HG03135 (cell line): ENCODE measurements around the gene RMDN2.
"Not testable (repeated sequence)": the region's sequence is repeated elsewhere in the genome, so short reads cannot be mapped to it uniquely, and the experiment has no call there.

ENCODE experiments used
- ATAC-seq: cut with Tn5 transposase; IDR thresholded peaks from one replicate; pipeline ENCODE4 v1.9.1; 2021; ENCODE audit warnings: mild to moderate bottlenecking, moderate library complexity; ENCODE audit not compliant: unreplicated experiment

RMDN2 gene

GRCh38 chr2:37928377-37928776 lies 3.3 kb downstream of the RMDN2 start:
- no peak for ATAC-seq

GRCh38 chr2:37930392-37930791 lies 5.3 kb downstream of the RMDN2 start:
- ATAC-seq, result not testable (repeated sequence)

GRCh38 chr2:37932873-37933272 lies 7.8 kb downstream of the RMDN2 start:
- ATAC-seq, result not testable (repeated sequence)

GRCh38 chr2:37934591-37935513 lies 9.8 kb downstream of the RMDN2 start:
- peak; percentile 94 for ATAC-seq

- ATAC-seq, result not testable (repeated sequence)
Observed at GRCh38 chr2:37937568-37937967, 12.5 kb downstream of the RMDN2 start.

- ATAC-seq, result not testable (repeated sequence)
Observed at GRCh38 chr2:37941267-37941666, 16.2 kb downstream of the RMDN2 start.

GRCh38 chr2:37944268-37944667 lies 19.2 kb downstream of the RMDN2 start:
- ATAC-seq, result no peak

- ATAC-seq, result no peak
Observed at GRCh38 chr2:37947306-37947705, 22.2 kb downstream of the RMDN2 start.

- not testable (repeated sequence) for ATAC-seq
Observed at GRCh38 chr2:37962018-37962739, 37.1 kb downstream of the RMDN2 start.

GRCh38 chr2:37962740-37963121 lies 37.6 kb downstream of the RMDN2 start:
- not testable (repeated sequence) for ATAC-seq

GRCh38 chr2:37963901-37964300 lies 38.8 kb downstream of the RMDN2 start:
- not testable (repeated sequence) for ATAC-seq

- no peak for ATAC-seq
Observed at GRCh38 chr2:37966326-37966725, 41.2 kb downstream of the RMDN2 start.

- ATAC-seq, result no peak
Observed at GRCh38 chr2:37969731-37970130, 44.6 kb downstream of the RMDN2 start.

- no peak for ATAC-seq
Observed at GRCh38 chr2:37971971-37972370, 46.9 kb downstream of the RMDN2 start.

GRCh38 chr2:37973615-37974353 lies 48.7 kb downstream of the RMDN2 start:
- no peak for ATAC-seq

GRCh38 chr2:37975808-37976207 lies 50.7 kb downstream of the RMDN2 start:
- no peak for ATAC-seq

GRCh38 chr2:37976411-37976810 lies 51.3 kb downstream of the RMDN2 start:
- ATAC-seq, result no peak

GRCh38 chr2:37982147-37982582 lies 57.1 kb downstream of the RMDN2 start:
- ATAC-seq, result no peak

GRCh38 chr2:37982847-37983246 lies 57.8 kb downstream of the RMDN2 start:
- ATAC-seq, result no peak

- ATAC-seq, result no peak
Observed at GRCh38 chr2:37983719-37984118, 58.6 kb downstream of the RMDN2 start.

- ATAC-seq, result no peak
Observed at GRCh38 chr2:37984176-37984575, 59.1 kb downstream of the RMDN2 start.
